Uterus (tissue), 4 donors: ENCODE data around the gene PARD6B. TPM values are rescaled to one million over a fixed set of nuclear protein-coding genes. Genes with fewer than 3 reads are reported as not detected.

Source experiments
- DNase-seq, 2 donors: peaks; one replicate each; pipeline ENCODE4 v3.0.0-alpha.2; 2019 to 2020
- H3K27ac ChIP-seq, 2 donors: fragments of 200-600 bp; sonication (generic); 1 replicate in 1 of 2; 2 replicates in 1 of 2; pipeline ENCODE4 v1.5.1; 2016 to 2018
- H3K27me3 ChIP-seq, 2 donors: fragments of 200-600 bp; sonication (generic); one replicate each; pipeline ENCODE4 v1.5.1; 2018 to 2019; ENCODE audit warnings: control low read depth in 1 of 2
- H3K36me3 ChIP-seq, 2 donors: fragments of 200-600 bp; sonication (generic); one replicate each; pipeline ENCODE4 v1.5.1; 2019; ENCODE audit warnings: control low read depth in 1 of 2
- H3K4me1 ChIP-seq, 2 donors: fragments of 200-600 bp; sonication (generic); one replicate each; pipeline ENCODE4 v1.5.1; 2018 to 2019; ENCODE audit warnings: control low read depth in 1 of 2
- H3K4me3 ChIP-seq, 2 donors: fragments of 200-600 bp; sonication (generic); 1 replicate in 1 of 2; 2 replicates in 1 of 2; pipeline ENCODE4 v1.5.1; 2018 to 2019; ENCODE audit warnings: mild to moderate bottlenecking in 1 of 2
- H3K9me3 ChIP-seq, 2 donors: fragments of 200-600 bp; sonication (generic); one replicate each; pipeline ENCODE4 v1.5.1; 2019; ENCODE audit warnings: control low read depth in 1 of 2
- CTCF ChIP-seq, 4 experiments: fragments of 200-600 bp in 2 of 4; fragments of 450-650 bp in 2 of 4; sonication (generic) in 2 of 4; IDR thresholded peaks; one replicate each; pipeline ENCODE4 v1.5.1; 2016 to 2019; ENCODE audit warnings: antibody characterized with exemption in 4 of 4, mild to moderate bottlenecking in 2 of 4, moderate library complexity in 1 of 4
- POLR2A ChIP-seq, 2 donors: fragments of 450-650 bp; IDR thresholded peaks; one replicate each; pipeline ENCODE4 v1.6.1; 2016; ENCODE audit warnings: antibody characterized with exemption in 2 of 2, mild to moderate bottlenecking in 1 of 2, moderate library complexity in 1 of 2
- intact Hi-C: fragments of 100-400 bp; cut with DNase I; formaldehyde crosslinking; loops from one replicate; pipeline ENCODE4 v1.15.1; 2023; ENCODE audit warnings: low total_unique reads
- total RNA-seq, 4 donors: library from RNA; depleted of rRNA in 3 of 4; stranded (reverse); fragments of >200 nt in 3 of 4; gene quantifications; one replicate each; pipeline versions ENCODE4 v1.1.0 to v1.2.4, GENCODE V29; 2014 to 2023
- donor health status: DM: yes; HTN: yes; CAD: no.

PARD6B gene
- total RNA-seq, 4 donors from 2014 or later: 2.0 to 13.2 (median 7.8) TPM

- Histone ChIP-seq H3K36me3 (no peaks in the 10 kb centered on the region), H3K27me3 (no peaks in the 10 kb centered on the region), H3K27ac (peak overlapping the region; percentile 89 to 93), H3K9me3 (no peaks in the 10 kb centered on the region), H3K4me1 (peaks cover 15 to 17% of the 10 kb centered on the region in 2 donors), H3K4me3 (no peak overlapping the region)
- peak; percentile 93 to 98 for DNase-seq
- TF ChIP-seq POLR2A (IDR thresholded peaks at IDR 0.05) (no peak), CTCF (IDR thresholded peaks at IDR 0.05) (peak in 2 of 4 experiments; percentile 5 to 12)
- intact Hi-C loops: no loop called here
Observed at GRCh38 chr20:50724851-50725723, 6.3 kb upstream of the PARD6B start.

- DNase-seq: no peak
- Histone ChIP-seq H3K4me3 (no peak overlapping the region), H3K27me3 (no peaks in the 10 kb centered on the region), H3K36me3 (no peaks in the 10 kb centered on the region), H3K27ac (peak overlapping the region; percentile 89 to 93), H3K4me1 (peaks cover 15 to 17% of the 10 kb centered on the region in 2 donors), H3K9me3 (no peaks in the 10 kb centered on the region)
- TF ChIP-seq POLR2A (IDR thresholded peaks at IDR 0.05): no peak
- TF ChIP-seq CTCF (IDR thresholded peaks at IDR 0.05): no peak
- intact Hi-C loops: no loop called here
Observed at GRCh38 chr20:50725724-50726005, 5.7 kb upstream of the PARD6B start.

GRCh38 chr20:50726955-50727791, 4.2 kb upstream of the PARD6B start:
- intact Hi-C loops: no loop called here
- H3K27ac ChIP-seq: peak overlapping the region; percentile 89 to 93
- no peak overlapping the region for H3K4me3 ChIP-seq
- no peak for TF ChIP-seq POLR2A (IDR thresholded peaks at IDR 0.05)
- no peak for TF ChIP-seq CTCF (IDR thresholded peaks at IDR 0.05)
- DNase-seq: no peak
- H3K4me1 ChIP-seq: peaks cover 15 to 17% of the 10 kb centered on the region in 2 donors
- H3K27me3 ChIP-seq: no peaks in the 10 kb centered on the region
- no peaks in the 10 kb centered on the region for H3K9me3 ChIP-seq
- H3K36me3 ChIP-seq: no peaks in the 10 kb centered on the region

GRCh38 chr20:50727792-50728485, 3.4 kb upstream of the PARD6B start:
- H3K9me3 ChIP-seq: no peaks in the 10 kb centered on the region
- no peaks in the 10 kb centered on the region for H3K27me3 ChIP-seq
- peak in 1 of 2 donors; percentile 15 for DNase-seq
- no peak overlapping the region for H3K4me3 ChIP-seq
- peaks cover 15 to 17% of the 10 kb centered on the region in 2 donors for H3K4me1 ChIP-seq
- H3K36me3 ChIP-seq: no peaks in the 10 kb centered on the region
- TF ChIP-seq CTCF (IDR thresholded peaks at IDR 0.05) (no peak), POLR2A (IDR thresholded peaks at IDR 0.05) (no peak)
- intact Hi-C loops: no loop called here
- peak overlapping the region; percentile 89 to 93 for H3K27ac ChIP-seq
